IMR-90 (cell line): ENCODE data around the gene VSTM5. TPM values are rescaled to one million over a fixed set of nuclear protein-coding genes. Genes with fewer than 3 reads are reported as not detected.
A peak's percentile ranks its signal among the peaks of the same experiment; 100 is the strongest.

Experiments used
- ATAC-seq: fragments of 200-7000 bp; cut with Tn5 transposase; 2 replicates; pipeline ENCODE4 v1.9.1; 2020; ENCODE audit warnings: low read depth, mild to moderate bottlenecking, moderate library complexity
- BruUV-seq: library from RNA; stranded (reverse); fragments of 400-500 nt; replicated peaks from 2 replicates; lab custom pipeline; 2021; lab: Mats Ljungman, UMichigan
- CTCF ChIA-PET: fragments of 300-600 bp; formaldehyde crosslinking; extraction: SDS; loops from one replicate; lab custom pipeline; 2021; ENCODE audit warnings: antibody characterized with exemption; lab: Yijun Ruan, JAX
- POLR2A ChIA-PET: fragments of 300-600 bp; sonication (Branson Sonifier 250); formaldehyde crosslinking; loops from one replicate; lab custom pipeline; 2022; ENCODE audit warnings: antibody characterized with exemption; ENCODE audit not compliant: unreplicated experiment; lab: Charles Lee
- DNase-seq: peaks from one replicate; pipeline ENCODE4 v3.0.0; 2013
- H2AFZ ChIP-seq: replicated peaks from 2 replicates; pipeline ENCODE3; 2013; ENCODE audit warnings: low read length, mild to moderate bottlenecking; ENCODE audit not compliant: poor library complexity
- H2AK5ac ChIP-seq: 2 replicates; pipeline ENCODE4 v1.6.1; 2013; ENCODE audit warnings: low read depth, low read length, inconsistent platforms
- H2AK9ac ChIP-seq: replicated peaks from 2 replicates; pipeline ENCODE3; 2013; ENCODE audit warnings: mild to moderate bottlenecking, low read depth, low read length, moderate library complexity; ENCODE audit not compliant: poor library complexity
- H2BK120ac ChIP-seq: 2 replicates; pipeline ENCODE4 v1.6.1; 2013; ENCODE audit warnings: low read depth, low read length, inconsistent platforms
- H2BK15ac ChIP-seq: 3 replicates; pipeline ENCODE4 v1.6.1; 2013; ENCODE audit warnings: low read depth, low read length, inconsistent platforms
- H2BK20ac ChIP-seq: 2 replicates; pipeline ENCODE4 v1.6.1; 2013; ENCODE audit warnings: low read depth, mild to moderate bottlenecking, inconsistent platforms, low read length, moderate library complexity
- H2BK5ac ChIP-seq: 2 replicates; pipeline ENCODE4 v1.6.1; 2013; ENCODE audit warnings: mild to moderate bottlenecking, low read depth, low read length, inconsistent platforms; ENCODE audit not compliant: poor library complexity, severe bottlenecking
- H3K14ac ChIP-seq: replicated peaks from 2 replicates; pipeline ENCODE4 v1.6.1; 2013; ENCODE audit warnings: low read depth, low read length, inconsistent platforms
- H3K18ac ChIP-seq: 2 replicates; pipeline ENCODE4 v1.6.1; 2013; ENCODE audit warnings: low read depth, low read length, control low read depth
- H3K23ac ChIP-seq: 2 replicates; pipeline ENCODE4 v1.6.1; 2013; ENCODE audit warnings: low read depth, low read length, inconsistent platforms
- H3K27ac ChIP-seq: 2 replicates; pipeline ENCODE4 v1.5.1; 2013; ENCODE audit warnings: mild to moderate bottlenecking, control low read depth, low read length; ENCODE audit not compliant: insufficient read depth
- H3K27me3 ChIP-seq: 2 replicates; pipeline ENCODE4 v1.6.1; 2013; ENCODE audit warnings: low read length; ENCODE audit not compliant: control insufficient read depth, insufficient read depth
- H3K36me3 ChIP-seq: 2 replicates; pipeline ENCODE4 v1.6.1; 2013; ENCODE audit warnings: low read length, mixed read lengths; ENCODE audit not compliant: control insufficient read depth, insufficient read depth
- H3K4ac ChIP-seq: 2 replicates; pipeline ENCODE4 v1.6.1; 2013; ENCODE audit warnings: low read depth, low read length, inconsistent platforms
- H3K4me1 ChIP-seq: 2 replicates; pipeline ENCODE4 v1.6.1; 2013; ENCODE audit warnings: low read length, mixed read lengths; ENCODE audit not compliant: control insufficient read depth, insufficient read depth
- H3K4me2 ChIP-seq: 2 replicates; pipeline ENCODE4 v1.6.1; 2013; ENCODE audit warnings: low read depth, mild to moderate bottlenecking, control low read depth, low read length, moderate library complexity
- H3K4me3 ChIP-seq: 2 replicates; pipeline ENCODE4 v1.5.1; 2013; ENCODE audit warnings: low read depth, mild to moderate bottlenecking, control low read depth, low read length, moderate library complexity; ENCODE audit not compliant: insufficient read depth
- H3K56ac ChIP-seq: 2 replicates; pipeline ENCODE4 v1.6.1; 2013; ENCODE audit warnings: low read length, inconsistent platforms; ENCODE audit not compliant: insufficient read depth; ENCODE audit errors: extremely low read depth
- H3K79me1 ChIP-seq, 2 experiments: 2 replicates each; pipeline ENCODE4 v1.6.1; 2013; ENCODE audit warnings: low read length in 2 of 2, inconsistent platforms in 1 of 2, low read depth in 1 of 2
- H3K9ac ChIP-seq: 2 replicates; pipeline ENCODE4 v1.6.1; 2013; ENCODE audit warnings: low read depth, low read length, control low read depth
- H3K9me1 ChIP-seq: 2 replicates; pipeline ENCODE4 v1.6.1; 2013; ENCODE audit warnings: low read length, inconsistent platforms; ENCODE audit not compliant: insufficient read depth
- H3K9me3 ChIP-seq: 2 replicates; pipeline ENCODE4 v1.6.1; 2013; ENCODE audit warnings: low read length; ENCODE audit not compliant: control insufficient read depth, insufficient read depth
- H4K20me1 ChIP-seq: 2 replicates; pipeline ENCODE4 v1.6.1; 2013; ENCODE audit warnings: low read length, inconsistent platforms; ENCODE audit not compliant: insufficient read depth
- H4K5ac ChIP-seq: 2 replicates; pipeline ENCODE4 v1.6.1; 2013; ENCODE audit warnings: mild to moderate bottlenecking, low read depth, low read length, control low read depth
- H4K8ac ChIP-seq, 2 experiments: 2 replicates each; pipeline ENCODE4 v1.6.1; 2013; ENCODE audit warnings: low read depth in 2 of 2, low read length in 2 of 2, control low read depth in 1 of 2, inconsistent platforms in 1 of 2
- H4K91ac ChIP-seq: 2 replicates; pipeline ENCODE4 v1.6.1; 2013; ENCODE audit warnings: low read depth, low read length, inconsistent platforms; ENCODE audit not compliant: insufficient read depth
- BHLHE40 ChIP-seq: fragments of 150-350 bp; IDR thresholded peaks from 2 replicates; pipeline ENCODE4 v1.6.1; 2016; ENCODE audit warnings: mild to moderate bottlenecking, low read depth, low read length
- MAFK ChIP-seq: IDR thresholded peaks from 2 replicates; pipeline ENCODE4 v1.6.1; 2012; ENCODE audit warnings: low read depth, low read length, improper control_type of control experiment
- NFE2L2 ChIP-seq: fragments of 150-350 bp; IDR thresholded peaks from 2 replicates; pipeline ENCODE4 v1.6.1; 2016; ENCODE audit warnings: low read depth, mild to moderate bottlenecking, low read length
- RAD21 ChIP-seq: IDR thresholded peaks from 2 replicates; pipeline ENCODE4 v1.6.1; 2012; ENCODE audit warnings: low read length, improper control_type of control experiment
- SMC3 ChIP-seq: fragments of 150-350 bp; IDR thresholded peaks from 2 replicates; pipeline ENCODE4 v1.6.1; 2016; ENCODE audit warnings: low read depth, mild to moderate bottlenecking, antibody characterized with exemption, low read length, moderate library complexity
- WGBS, 2 experiments: methylation state at CpG; one replicate each; pipeline versions ENCODE4 v1.1.5 to v1.1.7; 2013; ENCODE audit warnings: missing lambda C conversion rate in 2 of 2; ENCODE audit not compliant: insufficient read length in 1 of 2; ENCODE audit errors: extremely low coverage in 2 of 2; 5-methylcytosine and 5-hydroxymethylcytosine counted together
- dilution Hi-C: fragments of 300-500 bp; cut with HindIII; formaldehyde crosslinking; loops from one replicate; pipeline ENCODE4 v1.14.3; 2018; ENCODE audit warnings: low sequenced_read_pairs; ENCODE audit not compliant: unreplicated experiment
- in situ Hi-C: fragments of 300-500 bp; cut with MboI; formaldehyde crosslinking; loops from 3 replicates; pipeline ENCODE4 v1.14.3; 2019; ENCODE audit warnings: low sequenced_read_pairs, inconsistent platforms, mixed read lengths
- intact Hi-C: fragments of 100-400 bp; cut with micrococcal nuclease; formaldehyde crosslinking; loops from 2 replicates; pipeline ENCODE4 v1.10.0; 2022
- polyA plus RNA-seq, 3 experiments: library from polyadenylated mRNA; depleted of rRNA; stranded (reverse); fragments of >200 nt; gene quantifications; 2 replicates each; pipeline ENCODE4 v1.2.3, GENCODE V29; 2012; ENCODE audit warnings: low replicate concordance in 1 of 3
- total RNA-seq: library from RNA; depleted of rRNA; stranded (reverse); fragments of >200 nt; gene quantifications from 2 replicates; pipeline ENCODE4 v1.2.3, GENCODE V29; 2012
- TF ChIP-seq, protein P1 (sequence below): conservative IDR thresholded peaks from 2 replicates; pipeline ENCODE4 v1.5.1; 2012; ENCODE audit warnings: mild to moderate bottlenecking, low read depth, low read length, improper control_type of control experiment
- TF ChIP-seq, protein P2 (sequence below): fragments of 150-350 bp; IDR thresholded peaks from 2 replicates; pipeline ENCODE4 v1.6.1; 2017; ENCODE audit warnings: mild to moderate bottlenecking, antibody characterized with exemption, low read length, low read depth

Gene VSTM5
- total and polyA plus RNA-seq, 2 of the 4 experiments (the other 2 are of a cell fraction) = 0.36 to 0.43 TPM

DNA sequence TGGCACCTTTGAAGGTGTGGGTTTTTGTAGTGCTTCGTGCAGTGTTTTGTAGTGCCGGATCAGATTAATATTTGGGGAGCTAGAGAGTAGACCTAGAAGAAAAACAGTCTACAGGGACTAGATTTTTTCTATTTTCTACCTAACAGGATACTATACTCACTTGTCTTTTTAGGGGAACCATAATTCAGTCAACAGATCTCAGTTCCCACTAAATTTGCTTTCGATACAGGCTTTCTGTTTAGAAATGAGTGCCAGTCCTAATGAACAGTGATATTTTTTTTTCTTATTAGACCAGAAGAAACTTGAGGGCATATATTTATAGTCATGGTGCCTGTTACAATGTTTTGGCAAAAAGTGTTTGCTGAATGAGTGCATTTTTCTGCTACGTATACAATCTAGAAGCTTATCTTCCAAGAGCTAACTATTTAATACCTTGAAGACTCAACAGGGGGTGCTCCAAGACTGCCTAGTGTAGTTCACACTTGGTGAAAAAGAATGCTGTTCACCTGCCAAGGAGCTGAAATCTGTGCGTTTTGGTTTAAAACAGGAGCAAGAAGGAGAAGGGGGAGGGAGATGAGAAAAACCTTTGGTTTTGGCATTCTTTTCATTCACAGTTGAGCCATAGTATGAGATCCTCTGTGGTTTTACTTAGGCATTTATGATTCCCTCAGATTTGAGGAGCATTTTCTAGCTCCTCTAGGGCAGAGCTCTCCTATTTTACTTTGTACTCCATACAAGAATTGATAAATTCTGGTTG, 44.9 kb upstream of the VSTM5 start:
- Histone ChIP-seq H2AK9ac (no peak overlapping the region), H3K4me2 (peak overlapping the region; percentile 46; the same call in 1 of the 2 replicates), H3K4ac (no peak overlapping the region), H2BK20ac (no peak overlapping the region), H3K36me3 (no peaks in the 10 kb centered on the region), H2AK5ac (no peak overlapping the region), H4K20me1 (no peaks in the 10 kb centered on the region), H3K9me3 (no peaks in the 10 kb centered on the region), H2BK120ac (no peak overlapping the region), H3K27me3 (peaks cover 10% of the 10 kb centered on the region), H3K9me1 (no peaks in the 10 kb centered on the region), H3K79me1 (no peaks in the 10 kb centered on the region), H2BK5ac (no peak overlapping the region), H2AFZ (no peak overlapping the region), H3K14ac (no peak overlapping the region), H3K18ac (no peak overlapping the region), H4K8ac (no peak overlapping the region), H3K4me1 (no peaks in the 10 kb centered on the region), H3K56ac (no peak overlapping the region), H4K5ac (no peak overlapping the region), H3K4me3 (no peak overlapping the region), H3K27ac (no peak overlapping the region), H2BK15ac (no peak overlapping the region), H4K91ac (no peak overlapping the region), H3K9ac (no peak overlapping the region), H3K23ac (no peak overlapping the region)
- no CpG with 5 or more reads among the region's 5 CpGs for WGBS, 2 experiments
- TF ChIP-seq RAD21 (peak; percentile 95), SMC3 (peak; percentile 77), MAFK (no peak), NFE2L2 (no peak), BHLHE40 (no peak)
- TF ChIP-seq, protein P1, sequence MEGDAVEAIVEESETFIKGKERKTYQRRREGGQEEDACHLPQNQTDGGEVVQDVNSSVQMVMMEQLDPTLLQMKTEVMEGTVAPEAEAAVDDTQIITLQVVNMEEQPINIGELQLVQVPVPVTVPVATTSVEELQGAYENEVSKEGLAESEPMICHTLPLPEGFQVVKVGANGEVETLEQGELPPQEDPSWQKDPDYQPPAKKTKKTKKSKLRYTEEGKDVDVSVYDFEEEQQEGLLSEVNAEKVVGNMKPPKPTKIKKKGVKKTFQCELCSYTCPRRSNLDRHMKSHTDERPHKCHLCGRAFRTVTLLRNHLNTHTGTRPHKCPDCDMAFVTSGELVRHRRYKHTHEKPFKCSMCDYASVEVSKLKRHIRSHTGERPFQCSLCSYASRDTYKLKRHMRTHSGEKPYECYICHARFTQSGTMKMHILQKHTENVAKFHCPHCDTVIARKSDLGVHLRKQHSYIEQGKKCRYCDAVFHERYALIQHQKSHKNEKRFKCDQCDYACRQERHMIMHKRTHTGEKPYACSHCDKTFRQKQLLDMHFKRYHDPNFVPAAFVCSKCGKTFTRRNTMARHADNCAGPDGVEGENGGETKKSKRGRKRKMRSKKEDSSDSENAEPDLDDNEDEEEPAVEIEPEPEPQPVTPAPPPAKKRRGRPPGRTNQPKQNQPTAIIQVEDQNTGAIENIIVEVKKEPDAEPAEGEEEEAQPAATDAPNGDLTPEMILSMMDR = peak; percentile 88
- TF ChIP-seq, protein P2, sequence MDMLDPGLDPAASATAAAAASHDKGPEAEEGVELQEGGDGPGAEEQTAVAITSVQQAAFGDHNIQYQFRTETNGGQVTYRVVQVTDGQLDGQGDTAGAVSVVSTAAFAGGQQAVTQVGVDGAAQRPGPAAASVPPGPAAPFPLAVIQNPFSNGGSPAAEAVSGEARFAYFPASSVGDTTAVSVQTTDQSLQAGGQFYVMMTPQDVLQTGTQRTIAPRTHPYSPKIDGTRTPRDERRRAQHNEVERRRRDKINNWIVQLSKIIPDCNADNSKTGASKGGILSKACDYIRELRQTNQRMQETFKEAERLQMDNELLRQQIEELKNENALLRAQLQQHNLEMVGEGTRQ = no peak
- in situ Hi-C loops = loop anchor here (10.0 kb wide), 1 partner anchor 610 kb away; no protein-coding TSS in a partner anchor
- peak; percentile 98 for ATAC-seq
- CTCF ChIA-PET = interaction anchor here (0.6 to 2.5 kb wide), 44 partner anchors 9 to 1062 kb away, joined by 3 to 18 read pairs (median 4); partner anchors contain the start of gene C11orf97
- DNase-seq = peak; percentile 82
- no TSS peak for BruUV-seq
- intact Hi-C loops = loop anchor here (1.0 to 10.0 kb wide), 5 partner anchors 276 to 1077 kb away; partner anchors contain the start of genes CWC15 and KDM4D
- POLR2A ChIA-PET = interaction anchor here (0.5 to 0.8 kb wide), 3 partner anchors 14 to 1022 kb away, joined by 3 to 5 read pairs (median 4); no protein-coding TSS in a partner anchor
- dilution Hi-C loops = no loop called here
